K562 (cell line): ENCODE data around the gene SKP2. TPM values are rescaled to one million over a fixed set of nuclear protein-coding genes. Genes with fewer than 3 reads are reported as not detected.

ENCODE experiments used
- ATAC-seq: fragments of 200-7000 bp; cut with Tn5 transposase; 3 replicates; pipeline ENCODE4 v1.9.1; 2020; ENCODE audit warnings: moderate library complexity
- BruUV-seq: library from RNA; stranded (reverse); fragments of 400-500 nt; replicated peaks from 2 replicates; lab custom pipeline; 2021; lab: Mats Ljungman, UMichigan
- CTCF ChIA-PET: fragments of 300-600 bp; formaldehyde crosslinking; extraction: SDS; loops from one replicate; lab custom pipeline; 2021; ENCODE audit warnings: low intra/inter-chr PET ratio; lab: Yijun Ruan, JAX
- POLR2A ChIA-PET: fragments of 300-600, 350-650 bp; sonication (Branson Sonifier 250); formaldehyde crosslinking; extraction: SDS; loops from one replicate; lab custom pipeline; 2021; ENCODE audit warnings: antibody characterized with exemption, inconsistent platforms; lab: Yijun Ruan, JAX
- DNase-seq, 4 experiments: peaks; one replicate each; pipeline versions ENCODE4 v3.0.0 to v3.0.0-alpha.2; 2011 to 2018; ENCODE audit warnings: low spot score in 3 of 4, mixed read lengths in 3 of 4; ENCODE audit errors: extremely low read depth in 1 of 4
- FAIRE-seq: peaks from 2 replicates; lab custom pipeline; 2011; peaks lifted over from hg19 to GRCh38; lab: Jason Lieb, UNC
- H2AFZ ChIP-seq: 2 replicates; pipeline ENCODE4 v1.6.0; 2011; ENCODE audit warnings: low read depth, low read length, control low read depth, inconsistent platforms
- H3K27ac ChIP-seq: fragments of 200-600 bp; 3 replicates; pipeline ENCODE4 v1.8.0; 2011; ENCODE audit warnings: low read depth, mild to moderate bottlenecking, control low read depth, inconsistent platforms, low read length, moderate library complexity, mixed read lengths; ENCODE audit errors: extremely low read depth
- H3K27me3 ChIP-seq, 2 experiments: fragments of 300-600 bp in 1 of 2; 2 replicates in 1 of 2; 3 replicates in 1 of 2; pipeline versions ENCODE4 v1.6.0 to v1.8.0; 2011; ENCODE audit warnings: inconsistent platforms in 2 of 2, low read length in 2 of 2, mild to moderate bottlenecking in 1 of 2, mixed read lengths in 1 of 2, moderate library complexity in 1 of 2; ENCODE audit not compliant: control insufficient read depth in 2 of 2, insufficient read depth in 2 of 2
- H3K36me3 ChIP-seq: fragments of 300-600 bp; 3 replicates; pipeline ENCODE4 v1.8.0; 2011; ENCODE audit warnings: mild to moderate bottlenecking, low read length, inconsistent platforms; ENCODE audit not compliant: control insufficient read depth, insufficient read depth
- H3K4me1 ChIP-seq, 2 experiments: fragments of 200-600 bp in 1 of 2; replicated peaks in 1 of 2; 2 replicates in 1 of 2; 3 replicates in 1 of 2; pipeline versions ENCODE4 v1.5.1 to v1.8.0; 2011; ENCODE audit warnings: inconsistent platforms in 2 of 2, low read length in 2 of 2, mild to moderate bottlenecking in 1 of 2, mixed read lengths in 1 of 2, moderate library complexity in 1 of 2; ENCODE audit not compliant: control insufficient read depth in 2 of 2, insufficient read depth in 2 of 2
- H3K4me2 ChIP-seq: 2 replicates; pipeline ENCODE4 v1.6.1; 2011; ENCODE audit warnings: low read length, control low read depth, inconsistent platforms, mixed read lengths; ENCODE audit not compliant: insufficient read depth
- H3K4me3 ChIP-seq: fragments of 200-600 bp; sonication (generic), shearing (Covaris generic); 2 replicates; pipeline ENCODE4 v1.5.1; 2016; ENCODE audit warnings: control low read depth, inconsistent platforms
- H3K79me2 ChIP-seq: fragments of 200-600 bp; 3 replicates; pipeline ENCODE4 v1.8.0; 2011; ENCODE audit warnings: low read length, inconsistent platforms; ENCODE audit not compliant: control insufficient read depth, insufficient read depth
- H3K9ac ChIP-seq, 2 experiments: 2 replicates each; pipeline versions ENCODE4 v1.6.0 to v1.6.1; 2011; ENCODE audit warnings: low read depth in 2 of 2, low read length in 2 of 2, control low read depth in 1 of 2, inconsistent platforms in 1 of 2, mild to moderate bottlenecking in 1 of 2, mixed read lengths in 1 of 2; ENCODE audit not compliant: insufficient read depth in 1 of 2
- H3K9me1 ChIP-seq: one replicate; pipeline ENCODE4 v1.6.0; 2011; ENCODE audit warnings: inconsistent platforms, mild to moderate bottlenecking, low read length, moderate library complexity; ENCODE audit not compliant: control insufficient read depth, insufficient read depth
- H3K9me3 ChIP-seq: replicated peaks from 2 replicates; pipeline ENCODE4 v1.5.1; 2011; ENCODE audit warnings: low read depth, low read length, inconsistent platforms; ENCODE audit not compliant: control insufficient read depth, insufficient read depth
- H4K20me1 ChIP-seq: replicated peaks from 2 replicates; pipeline ENCODE4 v1.6.1; 2011; ENCODE audit warnings: low read length, inconsistent platforms, mixed read lengths; ENCODE audit not compliant: control insufficient read depth, insufficient read depth
- ASH1L ChIP-seq: fragments of 450-650 bp; IDR thresholded peaks from 2 replicates; pipeline ENCODE4 v1.6.1; 2018; ENCODE audit warnings: borderline replicate concordance, mild to moderate bottlenecking, low read depth; ENCODE audit not compliant: partially characterized antibody
- CBX2 ChIP-seq: fragments of 200-600 bp; sonication (generic); IDR thresholded peaks from one replicate; pipeline ENCODE4 v1.6.1; 2012; ENCODE audit warnings: mild to moderate bottlenecking, low read length, inconsistent platforms; ENCODE audit not compliant: insufficient read depth, poor library complexity, severe bottlenecking
- CREB3L1 ChIP-seq: fragments of 450-650 bp; IDR thresholded peaks from 2 replicates; pipeline ENCODE4 v1.6.1; 2014; ENCODE audit warnings: low read depth, mild to moderate bottlenecking, moderate library complexity, borderline replicate concordance
- EHMT2 ChIP-seq: fragments of 450-650 bp; IDR thresholded peaks from 2 replicates; pipeline ENCODE4 v1.6.1; 2018; ENCODE audit warnings: antibody characterized with exemption
- FOXK2 ChIP-seq, 2 experiments: fragments of 450-650 bp; IDR thresholded peaks in 1 of 2; conservative IDR thresholded peaks in 1 of 2; 2 replicates each; pipeline ENCODE4 v1.6.1; 2016; ENCODE audit warnings: low read depth in 2 of 2, mild to moderate bottlenecking in 1 of 2
- HMGN3 ChIP-seq: IDR thresholded peaks from 2 replicates; pipeline ENCODE4 v1.6.1; 2011; ENCODE audit warnings: borderline replicate concordance, low read depth, mild to moderate bottlenecking, mixed read lengths, low read length; ENCODE audit not compliant: insufficient read length; ENCODE audit errors: extremely low read depth
- IFI16 ChIP-seq: fragments of 250-450 bp; sonication (Bioruptor Pico); IDR thresholded peaks from 2 replicates; pipeline ENCODE4 v2.1.2; 2022; ENCODE audit warnings: mild to moderate bottlenecking, inconsistent platforms
- MCM2 ChIP-seq: fragments of 450-650 bp; IDR thresholded peaks from 2 replicates; pipeline ENCODE4 v1.6.1; 2017; ENCODE audit warnings: low read depth, mild to moderate bottlenecking
- PHTF2 ChIP-seq: fragments of 250-450 bp; sonication (Bioruptor Pico); IDR thresholded peaks from 2 replicates; pipeline ENCODE4 v1.5.0; 2021; ENCODE audit warnings: mild to moderate bottlenecking
- SFPQ ChIP-seq: fragments of 200-400 bp; formaldehyde crosslinking; IDR thresholded peaks from 2 replicates; pipeline ENCODE4 v1.6.1; 2017; ENCODE audit warnings: mild to moderate bottlenecking, low read depth, low read length, moderate library complexity
- TOE1 ChIP-seq, 2 experiments: fragments of 450-650 bp in 1 of 2; sonication (generic) in 1 of 2; formaldehyde crosslinking in 1 of 2; IDR thresholded peaks; 2 replicates each; pipeline versions ENCODE4 v1.7.1 to v1.8.0; 2016 to 2022; ENCODE audit warnings: borderline replicate concordance in 2 of 2, mild to moderate bottlenecking in 2 of 2, antibody characterized with exemption in 1 of 2, inconsistent platforms in 1 of 2, low read depth in 1 of 2, missing genetic modification reagents in 1 of 2, moderate library complexity in 1 of 2
- U2AF2 ChIP-seq: fragments of 200-400 bp; formaldehyde crosslinking; optimal IDR thresholded peaks from 2 replicates; pipeline ENCODE3; 2017; ENCODE audit warnings: low read depth, mild to moderate bottlenecking, low read length
- UBTF ChIP-seq, 2 experiments: IDR thresholded peaks; 2 replicates each; pipeline ENCODE4 v1.6.1; 2012; ENCODE audit warnings: improper control_type of control experiment in 2 of 2, low read depth in 2 of 2, low read length in 2 of 2, borderline replicate concordance in 1 of 2
- ZNF444 ChIP-seq: fragments of 250-450 bp; sonication (Bioruptor Pico); IDR thresholded peaks from 2 replicates; pipeline ENCODE4 v1.4.0; 2020; ENCODE audit warnings: mild to moderate bottlenecking, moderate library complexity
- WGBS: fragments of 100-300 bp; shearing (Covaris generic); methylation state at CpG from one replicate; pipeline ENCODE4 v1.1.6; 2016; ENCODE audit warnings: low coverage, mixed read lengths; ENCODE audit not compliant: insufficient coverage; ENCODE audit errors: missing lambda C conversion rate; 5-methylcytosine and 5-hydroxymethylcytosine counted together
- in situ Hi-C: fragments of 300-500 bp; cut with MboI; formaldehyde crosslinking; loops from 4 replicates; pipeline ENCODE4 v1.15.0; 2018; ENCODE audit warnings: inconsistent platforms, mixed read lengths
- intact Hi-C: fragments of 100-400 bp; cut with micrococcal nuclease; formaldehyde crosslinking; loops from 2 replicates; pipeline ENCODE4 v1.14.2; 2022
- polyA plus RNA-seq, 8 experiments: library from polyadenylated mRNA; depleted of rRNA in 4 of 8; stranded (reverse) in 5 of 8; unstranded in 3 of 8; fragments of >200 nt; fragmentation: Nextera tagmentation in 2 of 8; fragmentation: Illumina TruSeq in 1 of 8; extraction: Ambion mirVana in 2 of 8; extraction: Trizol in 1 of 8; gene quantifications; 2 replicates each; pipeline versions ENCODE4 v1.2.1 to v1.2.3, GENCODE V29; 2011 to 2014; ENCODE audit warnings: inconsistent platforms in 1 of 8, missing spikeins in 1 of 8
- total RNA-seq, 7 experiments: library from RNA; depleted of rRNA in 6 of 7; stranded (reverse); fragments of >200 nt in 6 of 7; fragmentation: Illumina TruSeq in 2 of 7; extraction: Trizol in 2 of 7; gene quantifications; 2 replicates each; pipeline versions ENCODE4 v1.2.1 to v1.2.3, GENCODE V29; 2011 to 2021; ENCODE audit warnings: low replicate concordance in 1 of 7

The SKP2 gene
- total and polyA plus RNA-seq, 9 of the 15 experiments (the other 6 are each of a cell fraction or from before 2014, with no cell fraction given), result 30.0 to 97.5 (median 80.8) TPM

DNA sequence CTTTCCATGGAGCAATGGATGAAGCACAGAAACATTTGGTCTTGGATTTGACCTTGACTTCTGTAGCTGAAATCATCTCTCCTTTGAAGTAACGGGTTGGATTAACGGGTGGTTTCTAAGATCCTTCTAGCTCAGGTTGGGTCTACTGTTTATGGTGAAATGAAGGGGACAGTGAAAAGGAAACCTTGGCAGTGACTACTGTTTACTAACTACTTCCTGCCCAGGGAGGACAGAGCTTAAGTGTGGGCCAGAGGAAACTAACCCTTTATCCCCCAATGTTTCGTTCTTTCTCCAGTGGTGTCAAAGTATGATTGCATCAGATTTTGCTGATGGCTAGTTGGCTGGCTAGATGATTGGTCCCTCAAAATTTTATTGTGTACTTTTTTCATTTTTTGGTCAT is 22.2 kb downstream of the SKP2 start:
- H3K4me2 ChIP-seq, result no peak overlapping the region
- H2AFZ ChIP-seq, result no peak overlapping the region
- BruUV-seq, result no TSS peak
- FAIRE-seq (no peak), DNase-seq (no peak), ATAC-seq (no peak)
- no peaks in the 10 kb centered on the region for H3K9me3 ChIP-seq
- in situ Hi-C loops, result no loop called here
- intact Hi-C loops, result loop anchor here (10.0 kb wide), 2 partner anchors 209 to 221 kb away; no protein-coding TSS in a partner anchor
- WGBS, result 98% methylated on average over 3 of the region's 3 CpGs
- H3K36me3 ChIP-seq, result peaks cover 97% of the 10 kb centered on the region
- H4K20me1 ChIP-seq, result no peaks in the 10 kb centered on the region
- no peaks in the 10 kb centered on the region for H3K9me1 ChIP-seq
- H3K79me2 ChIP-seq, result no peaks in the 10 kb centered on the region
- no peak overlapping the region for H3K9ac ChIP-seq
- ChIA-PET CTCF (no interaction called here), POLR2A (interaction anchor here (0.6 kb wide), 1 partner anchor 20 kb away, joined by 3 read pairs; no protein-coding TSS in a partner anchor)
- no peak overlapping the region for H3K27ac ChIP-seq
- no peaks in the 10 kb centered on the region for H3K4me1 ChIP-seq
- H3K4me3 ChIP-seq, result no peak overlapping the region
- no peaks in the 10 kb centered on the region for H3K27me3 ChIP-seq
- TF ChIP-seq U2AF2, result no peak
- TF ChIP-seq CBX2, result no peak
- no peak for TF ChIP-seq MCM2
- TF ChIP-seq UBTF (IDR thresholded peaks at IDR 0.05; ENCODE audit: borderline replicate concordance in 1 of 2, low read depth in 2 of 2, low read length in 2 of 2), result no peak
- no peak for TF ChIP-seq CREB3L1
- TF ChIP-seq FOXK2 (conservative IDR thresholded peaks at IDR 0.05 in 1 of 2, IDR thresholded peaks at IDR 0.05 in 1 of 2; ENCODE audit: low read depth in 2 of 2), result no peak
- TF ChIP-seq ZNF444 (CRISPR knock-in tag), result no peak
- no peak for TF ChIP-seq EHMT2
- TF ChIP-seq SFPQ, result no peak
- TF ChIP-seq TOE1 (IDR thresholded peaks at IDR 0.05; ENCODE audit: borderline replicate concordance), result no peak
- no peak for TF ChIP-seq TOE1 (CRISPR knock-in tag; IDR thresholded peaks at IDR 0.05; ENCODE audit: borderline replicate concordance, low read depth)
- TF ChIP-seq IFI16 (CRISPR knock-in tag), result no peak
- no peak for TF ChIP-seq PHTF2 (CRISPR knock-in tag)
- no peak for TF ChIP-seq ASH1L
- no peak for TF ChIP-seq HMGN3
